Measurements from ENCODE around the gene TTC6.

TTC6 gene

GRCh38 chr14:37642125-37642524 is 46.7 kb downstream of the TTC6 start (continued):
- TF ChIP-seq SNAI2 (CRISPR knock-in tag; IDR thresholded peaks at IDR 0.05) (no peak), PPARA (CRISPR knock-in tag; IDR thresholded peaks at IDR 0.05; ENCODE audit: borderline replicate concordance) (no peak), ZFP3 (CRISPR knock-in tag; IDR thresholded peaks at IDR 0.05) (no peak), GLIS3 (CRISPR knock-in tag; IDR thresholded peaks at IDR 0.05) (no peak), ZNF70 (CRISPR knock-in tag; IDR thresholded peaks at IDR 0.05) (no peak), ARNTL (CRISPR knock-in tag; IDR thresholded peaks at IDR 0.05; ENCODE audit: borderline replicate concordance, low read depth) (no peak)

- no peak for ATAC-seq
- TF ChIP-seq CSDC2 (CRISPR knock-in tag; IDR thresholded peaks at IDR 0.05), result no peak
- no peak for TF ChIP-seq TSHZ2 (CRISPR knock-in tag; IDR thresholded peaks at IDR 0.05)
- no peak for TF ChIP-seq ZFP3 (CRISPR knock-in tag; IDR thresholded peaks at IDR 0.05)
- no peak for TF ChIP-seq ZC3H10 (CRISPR knock-in tag; IDR thresholded peaks at IDR 0.05)
- no peak for TF ChIP-seq OSR1 (CRISPR knock-in tag; IDR thresholded peaks at IDR 0.05)
- TF ChIP-seq CREB5 (CRISPR knock-in tag; IDR thresholded peaks at IDR 0.05; ENCODE audit: low read depth), result no peak
Observed at GRCh38 chr14:37643701-37644100, 48.3 kb downstream of the TTC6 start.

Data from SK-N-SH treated with all-trans-retinoic acid at 6 μM for 48 hours (cell line).